ENCODE data around the gene MRPS34. TPM values are rescaled to one million over a fixed set of nuclear protein-coding genes. Genes with fewer than 3 reads are reported as not detected.

Gene MRPS34
- total and polyA plus RNA-seq, 9 of the 15 experiments (the other 6 are each of a cell fraction or from before 2014, with no cell fraction given), result 5.2 to 334 (median 92.8) TPM

DNA sequence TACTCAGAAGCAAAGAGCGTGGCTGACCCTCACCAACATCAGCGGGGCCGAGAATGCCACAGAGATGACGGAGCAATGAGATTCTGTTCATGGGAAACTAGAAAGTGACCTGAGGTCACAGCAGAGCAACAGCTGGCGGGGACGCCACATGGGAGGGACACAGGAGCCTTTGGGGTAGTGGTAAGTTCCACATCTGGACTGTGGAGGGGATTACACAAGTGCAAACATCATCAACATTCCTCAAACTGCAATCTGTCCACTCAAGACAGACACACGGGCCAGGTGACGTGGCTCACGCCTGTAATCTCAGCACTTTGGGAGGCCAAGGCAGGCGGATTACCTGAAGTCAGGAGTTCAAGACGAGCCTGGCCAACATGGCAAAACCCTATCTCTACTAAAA is 42.5 kb upstream of the MRPS34 start:
- Histone ChIP-seq H3K36me3 (ENCODE audit: control insufficient read depth, insufficient read depth, low read length) (peaks cover 3% of the 10 kb centered on the region; the same call in 1 of the 3 replicates), H4K20me1 (replicated peaks; ENCODE audit: control insufficient read depth, insufficient read depth, low read length) (no peaks in the 10 kb centered on the region), H3K27ac (ENCODE audit: extremely low read depth, low read depth, low read length) (no peak overlapping the region), H3K4me3 (no peak overlapping the region), H3K27me3 (ENCODE audit: control insufficient read depth in 2 of 2, insufficient read depth in 2 of 2, low read length in 2 of 2) (no peaks in the 10 kb centered on the region), H3K9me3 (replicated peaks; ENCODE audit: control insufficient read depth, insufficient read depth, low read depth, low read length) (no peaks in the 10 kb centered on the region), H3K79me2 (ENCODE audit: control insufficient read depth, insufficient read depth, low read length) (no peaks in the 10 kb centered on the region), H3K9ac (ENCODE audit: insufficient read depth in 1 of 2, low read depth in 2 of 2, low read length in 2 of 2) (no peak overlapping the region), H3K4me1 (replicated peaks in 1 of 2; ENCODE audit: control insufficient read depth in 2 of 2, insufficient read depth in 2 of 2, low read length in 2 of 2) (peaks cover 0 to 47% of the 10 kb centered on the region in 2 experiments; a peak in 3 of 5 replicates), H3K9me1 (ENCODE audit: control insufficient read depth, insufficient read depth, low read length) (no peaks in the 10 kb centered on the region), H3K4me2 (ENCODE audit: insufficient read depth, low read length) (no peak overlapping the region), H2AFZ (ENCODE audit: low read depth, low read length) (no peak overlapping the region)
- intact Hi-C loops (cut with micrococcal nuclease) (no loop called here), in situ Hi-C loops (cut with MboI) (no loop called here)
- no peak for FAIRE-seq
- ChIA-PET POLR2A (no interaction called here), CTCF (ENCODE audit: low intra/inter-chr PET ratio) (no interaction called here)
- BruUV-seq (replicated peaks), result no TSS peak
- 78% methylated on average over 11 of the region's 11 CpGs for WGBS (ENCODE audit: insufficient coverage, low coverage, missing lambda C conversion rate)
- no peak for ATAC-seq
- TF ChIP-seq ZNF780A (CRISPR knock-in tag; IDR thresholded peaks at IDR 0.05) (no peak), PRDM10 (IDR thresholded peaks at IDR 0.05; ENCODE audit: partially characterized antibody) (peak; percentile 12), PHB (CRISPR knock-in tag; IDR thresholded peaks at IDR 0.05) (no peak), SREBF2 (CRISPR knock-in tag; IDR thresholded peaks at IDR 0.05) (no peak)
- TF ChIP-seq, protein P1, sequence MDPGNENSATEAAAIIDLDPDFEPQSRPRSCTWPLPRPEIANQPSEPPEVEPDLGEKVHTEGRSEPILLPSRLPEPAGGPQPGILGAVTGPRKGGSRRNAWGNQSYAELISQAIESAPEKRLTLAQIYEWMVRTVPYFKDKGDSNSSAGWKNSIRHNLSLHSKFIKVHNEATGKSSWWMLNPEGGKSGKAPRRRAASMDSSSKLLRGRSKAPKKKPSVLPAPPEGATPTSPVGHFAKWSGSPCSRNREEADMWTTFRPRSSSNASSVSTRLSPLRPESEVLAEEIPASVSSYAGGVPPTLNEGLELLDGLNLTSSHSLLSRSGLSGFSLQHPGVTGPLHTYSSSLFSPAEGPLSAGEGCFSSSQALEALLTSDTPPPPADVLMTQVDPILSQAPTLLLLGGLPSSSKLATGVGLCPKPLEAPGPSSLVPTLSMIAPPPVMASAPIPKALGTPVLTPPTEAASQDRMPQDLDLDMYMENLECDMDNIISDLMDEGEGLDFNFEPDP (CRISPR knock-in tag; IDR thresholded peaks at IDR 0.05), result no peak
- no peak for DNase-seq (ENCODE audit: extremely low read depth in 1 of 4, low spot score in 3 of 4)
